Transverse colon (tissue), 3 donors: ENCODE measurements around the gene CHID1.

Experiments
- CTCF ChIP-seq, 5 experiments: fragments of 200-600 bp in 3 of 5; fragments of 450-650 bp in 2 of 5; sonication (generic) in 3 of 5; IDR thresholded peaks; 1 replicate in 2 of 5; 2 replicates in 3 of 5; pipeline ENCODE4 v1.5.1; 2016 to 2017; ENCODE audit warnings: antibody characterized with exemption in 5 of 5, inconsistent platforms in 3 of 5, mild to moderate bottlenecking in 2 of 5, moderate library complexity in 1 of 5
- EP300 ChIP-seq: sonication (generic); formaldehyde crosslinking; IDR thresholded peaks from one replicate; pipeline ENCODE4 v1.6.1; 2017; ENCODE audit warnings: antibody characterized with exemption, low read depth
- POLR2A ChIP-seq: fragments of 450-650 bp; IDR thresholded peaks from one replicate; pipeline ENCODE4 v1.6.1; 2016; ENCODE audit warnings: antibody characterized with exemption, mild to moderate bottlenecking, moderate library complexity

- TF ChIP-seq POLR2A: no peak
- no peak for TF ChIP-seq EP300
- TF ChIP-seq CTCF (IDR thresholded peaks at IDR 0.05): no peak
Observed at GRCh38 chr11:866481-866880, 44.1 kb downstream of the CHID1 start.
